Measurements from ENCODE around the gene LMBR1. TPM values are rescaled to one million over a fixed set of nuclear protein-coding genes. Genes with fewer than 3 reads are reported as not detected.
"Not testable (repeated sequence)": the region's sequence is repeated elsewhere in the genome, so short reads cannot be mapped to it uniquely, and the experiment has no call there.

The LMBR1 gene
- total and polyA plus RNA-seq, 2 experiments from 2014 or later = 21.8 to 26.7 TPM

DNA sequence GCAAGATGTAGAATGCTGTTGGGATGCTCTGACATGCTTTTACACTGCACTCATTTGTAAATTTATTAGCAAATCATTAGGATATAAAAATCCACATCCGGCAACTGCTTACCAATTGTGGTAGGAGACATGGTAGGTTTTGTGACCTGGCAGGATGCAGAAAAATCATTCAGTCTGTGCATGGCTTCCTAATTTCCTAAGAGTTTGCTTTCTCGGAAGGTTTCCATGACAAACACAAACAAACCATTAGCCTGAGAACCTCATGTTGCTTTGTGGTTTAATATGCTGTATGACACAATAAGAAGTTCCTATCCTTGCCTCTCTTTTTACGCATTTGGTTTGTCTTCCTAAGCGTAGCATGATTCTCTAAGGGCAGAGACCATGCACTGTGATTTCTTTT is 14.7 kb upstream of the LMBR1 start:
- no peaks in the 10 kb centered on the region for H3K27me3 ChIP-seq (replicated peaks; ENCODE audit: insufficient read depth)
- H3F3A ChIP-seq (ENCODE audit: insufficient read depth) = no peaks in the 10 kb centered on the region; the same call in 1 of the 2 replicates
- TF ChIP-seq EZH2 (IDR thresholded peaks at IDR 0.05; ENCODE audit: insufficient read depth, poor library complexity, severe bottlenecking) = no peak
- TF ChIP-seq EZH2phosphoT487 (IDR thresholded peaks at IDR 0.05; ENCODE audit: insufficient read depth, low read depth) = no peak
- no peak overlapping the region for H3K27ac ChIP-seq
- H3K36me3 ChIP-seq (ENCODE audit: low read depth) = no peaks in the 10 kb centered on the region
- DNase-seq = peak; percentile 75
- in situ Hi-C loops (cut with MboI) = no loop called here
- no peak overlapping the region for H2AFZ ChIP-seq
- H3K9ac ChIP-seq = no peak overlapping the region
- no peaks in the 10 kb centered on the region for H3K4me1 ChIP-seq (ENCODE audit: insufficient read depth)
- H3K79me2 ChIP-seq (ENCODE audit: insufficient read depth) = no peaks in the 10 kb centered on the region
- H3K9me3 ChIP-seq (ENCODE audit: low read depth) = no peaks in the 10 kb centered on the region
- 13 to 14% methylated on average over 4 of the region's 4 CpGs for WGBS, 2 experiments (ENCODE audit: low coverage in 1 of 2, low lambda C conversion rate in 2 of 2, missing lambda C conversion rate in 2 of 2)
- H3K4me3 ChIP-seq = no peak overlapping the region
- no peaks in the 10 kb centered on the region for H4K20me1 ChIP-seq (ENCODE audit: insufficient read depth)
- H3K4me2 ChIP-seq (ENCODE audit: unreplicated experiment) = no peak overlapping the region
- H3K9me2 ChIP-seq (ENCODE audit: insufficient read depth) = no peaks in the 10 kb centered on the region

GRCh38 chr7:156906200-156906649 is 13.2 kb upstream of the LMBR1 start:
- H3K9ac ChIP-seq = no peak overlapping the region
- no peak overlapping the region for H3K4me2 ChIP-seq (ENCODE audit: unreplicated experiment)
- TF ChIP-seq EZH2 (IDR thresholded peaks at IDR 0.05; ENCODE audit: insufficient read depth, poor library complexity, severe bottlenecking) = no peak
- no peak for TF ChIP-seq EZH2phosphoT487 (IDR thresholded peaks at IDR 0.05; ENCODE audit: insufficient read depth, low read depth)
- H3K9me3 ChIP-seq (ENCODE audit: low read depth) = no peaks in the 10 kb centered on the region
- in situ Hi-C loops (cut with MboI) = no loop called here
- no peak overlapping the region for H2AFZ ChIP-seq
- H4K20me1 ChIP-seq (ENCODE audit: insufficient read depth) = no peaks in the 10 kb centered on the region
- no peaks in the 10 kb centered on the region for H3K9me2 ChIP-seq (ENCODE audit: insufficient read depth)
- H3K79me2 ChIP-seq (ENCODE audit: insufficient read depth) = no peaks in the 10 kb centered on the region
- no peaks in the 10 kb centered on the region for H3K4me1 ChIP-seq (ENCODE audit: insufficient read depth)
- H3K27me3 ChIP-seq (replicated peaks; ENCODE audit: insufficient read depth) = no peaks in the 10 kb centered on the region
- 9 to 15% methylated on average over 4 of the region's 4 CpGs for WGBS, 2 experiments (ENCODE audit: low coverage in 1 of 2, low lambda C conversion rate in 2 of 2, missing lambda C conversion rate in 2 of 2)
- no peaks in the 10 kb centered on the region for H3K36me3 ChIP-seq (ENCODE audit: low read depth)
- H3F3A ChIP-seq (ENCODE audit: insufficient read depth) = no peaks in the 10 kb centered on the region; the same call in 1 of the 2 replicates
- no peak overlapping the region for H3K4me3 ChIP-seq
- no peak overlapping the region for H3K27ac ChIP-seq
- peak; percentile 21 for DNase-seq

DNA sequence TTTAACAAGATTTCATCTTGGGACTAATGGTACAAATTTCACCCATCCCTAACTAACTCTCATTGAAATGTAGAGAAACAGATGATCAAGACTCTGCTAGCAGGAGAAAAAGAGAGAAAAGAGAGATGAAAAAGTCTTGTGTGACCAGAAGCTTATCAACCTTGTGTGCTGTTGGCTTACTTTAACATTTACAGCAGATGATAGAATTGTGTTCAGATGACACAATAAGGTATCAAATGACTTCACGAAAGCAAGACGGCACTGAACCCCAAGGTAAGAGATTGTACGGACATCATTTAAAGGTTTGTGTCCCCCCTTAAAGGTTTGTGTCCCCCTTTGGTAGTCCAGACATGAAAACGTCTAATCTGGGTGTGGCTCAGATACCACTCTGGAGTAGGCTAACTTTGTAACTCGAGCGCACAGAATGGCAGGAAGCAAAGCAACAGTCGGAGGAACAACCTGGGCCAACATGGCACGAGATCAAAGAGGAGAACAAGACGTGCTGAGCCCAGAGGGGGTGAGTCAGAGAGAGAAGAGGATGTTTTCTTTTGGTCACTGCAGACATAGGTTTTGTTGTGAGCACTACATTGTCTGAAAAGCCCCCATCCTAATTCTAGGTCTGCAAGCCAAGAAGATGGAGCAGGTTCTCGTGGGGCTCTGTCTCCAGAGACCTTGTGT is 10.4 kb upstream of the LMBR1 start:
- Histone ChIP-seq H3K4me2 (ENCODE audit: unreplicated experiment) (no peak overlapping the region), H3K27ac (no peak overlapping the region), H3K79me2 (ENCODE audit: insufficient read depth) (no peaks in the 10 kb centered on the region), H2AFZ (no peak overlapping the region), H3K4me3 (no peak overlapping the region), H3K36me3 (ENCODE audit: low read depth) (no peaks in the 10 kb centered on the region), H3K27me3 (replicated peaks; ENCODE audit: insufficient read depth) (no peaks in the 10 kb centered on the region), H3K4me1 (ENCODE audit: insufficient read depth) (no peaks in the 10 kb centered on the region), H3K9me3 (ENCODE audit: low read depth) (no peaks in the 10 kb centered on the region), H3F3A (ENCODE audit: insufficient read depth) (no peaks in the 10 kb centered on the region; the same call in 1 of the 2 replicates), H3K9ac (no peak overlapping the region), H3K9me2 (ENCODE audit: insufficient read depth) (no peaks in the 10 kb centered on the region), H4K20me1 (ENCODE audit: insufficient read depth) (no peaks in the 10 kb centered on the region)
- 48 to 53% methylated on average over 10 of the region's 10 CpGs for WGBS, 2 experiments (ENCODE audit: low coverage in 1 of 2, low lambda C conversion rate in 2 of 2, missing lambda C conversion rate in 2 of 2)
- DNase-seq = peak; percentile 32
- TF ChIP-seq EZH2phosphoT487 (IDR thresholded peaks at IDR 0.05; ENCODE audit: insufficient read depth, low read depth) = no peak
- no peak for TF ChIP-seq EZH2 (IDR thresholded peaks at IDR 0.05; ENCODE audit: insufficient read depth, poor library complexity, severe bottlenecking)
- in situ Hi-C loops (cut with MboI) = no loop called here

- H3K4me3 ChIP-seq; H3K9me2 ChIP-seq (ENCODE audit: insufficient read depth); in situ Hi-C loops (cut with MboI): not testable (repeated sequence)
Observed at GRCh38 chr7:156900093-156900492, 7.1 kb upstream of the LMBR1 start.

More at GRCh38 chr7:156900093-156900492, 7.1 kb upstream of the LMBR1 start:
- H3K27ac ChIP-seq; H3K4me2 ChIP-seq (ENCODE audit: unreplicated experiment); H4K20me1 ChIP-seq (ENCODE audit: insufficient read depth); H3K27me3 ChIP-seq (replicated peaks; ENCODE audit: insufficient read depth); H3K36me3 ChIP-seq (ENCODE audit: low read depth); H2AFZ ChIP-seq; H3K9me3 ChIP-seq (ENCODE audit: low read depth); H3K9ac ChIP-seq; H3F3A ChIP-seq (ENCODE audit: insufficient read depth); H3K4me1 ChIP-seq (ENCODE audit: insufficient read depth); H3K79me2 ChIP-seq (ENCODE audit: insufficient read depth); DNase-seq: not testable (repeated sequence)
- whole genome bisulfite sequencing, 2 experiments (ENCODE audit: low coverage in 1 of 2, low lambda C conversion rate in 2 of 2, missing lambda C conversion rate in 2 of 2) = 57 to 59% methylated on average over 9 of the region's 9 CpGs

Measured in GM23248 (cell line).